NCI-H1417 (cell line): ENCODE results near the gene ATG7.
"Not testable (repeated sequence)": the region's sequence is repeated elsewhere in the genome, so short reads cannot be mapped to it uniquely, and the experiment has no call there.

Experiments used
- DNase-seq, 3 experiments: peaks; one replicate each; lab custom pipeline; 2025; lab: John Stamatoyannopoulos, UW

Gene ATG7

DNA sequence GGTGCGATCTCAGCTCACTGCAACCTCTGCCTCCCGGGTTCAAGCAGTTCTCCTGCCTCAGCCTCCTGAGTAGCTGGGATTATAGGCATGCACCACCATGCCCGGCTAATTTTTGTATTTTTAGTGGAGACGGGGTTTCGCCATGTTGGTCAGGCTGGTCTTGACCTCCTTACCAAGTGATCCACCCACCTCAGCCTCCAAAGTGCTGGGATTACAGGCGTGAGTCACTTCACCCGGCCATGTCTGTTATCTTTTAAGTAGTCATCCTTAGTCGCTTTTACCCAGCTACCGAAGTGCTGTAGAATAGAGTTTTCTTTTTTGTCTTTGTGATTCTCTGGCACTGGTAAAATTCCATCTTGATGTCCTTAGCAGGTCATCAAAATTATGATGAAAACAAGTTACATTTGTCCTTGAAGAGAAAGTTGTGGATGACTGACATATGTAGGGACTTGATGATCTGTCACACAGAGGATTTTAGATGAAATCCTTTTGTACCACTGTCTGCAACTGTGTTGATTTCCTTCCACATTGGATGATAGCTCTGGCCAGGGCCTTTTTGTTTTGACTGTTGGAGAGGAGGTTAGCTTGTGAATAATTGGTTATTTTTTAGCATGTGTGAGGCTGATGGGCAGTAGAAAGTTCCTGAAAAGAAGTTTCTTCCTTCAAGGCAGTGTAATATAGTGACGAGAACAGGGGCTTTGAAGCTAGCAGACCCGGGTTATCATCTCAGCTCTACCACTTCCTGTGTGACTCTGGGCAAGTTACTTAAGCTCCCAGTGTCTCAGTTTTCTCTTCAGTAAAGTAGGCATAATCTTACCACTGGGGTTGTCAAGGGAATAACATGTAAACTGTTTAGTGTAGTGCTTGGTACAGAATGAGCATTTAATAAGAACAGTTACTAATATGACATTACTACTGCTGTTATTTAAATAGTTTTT lies 18.8 kb downstream of the ATG7 start:
- DNase-seq, result no peak

DNA sequence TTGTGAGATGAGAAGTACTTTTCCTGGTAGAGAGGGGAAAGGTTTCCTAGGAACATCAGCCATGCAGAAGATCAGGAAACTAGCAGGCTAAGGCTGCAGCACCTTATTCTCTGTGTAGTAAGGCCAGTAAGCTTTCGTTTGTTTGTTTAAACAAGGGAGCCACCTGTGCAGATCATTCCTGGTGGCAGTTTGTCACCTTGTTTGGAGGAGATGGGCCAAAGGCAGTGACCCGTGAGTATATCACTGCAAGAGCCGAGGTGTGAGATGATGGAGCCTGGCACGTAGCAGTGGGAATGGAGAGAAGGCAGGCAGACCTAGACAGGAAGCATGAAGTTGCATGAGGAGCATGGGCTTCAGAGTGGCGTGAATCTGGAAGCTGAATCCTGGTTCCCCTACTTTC lies 19.6 kb downstream of the ATG7 start:
- peak in 1 of 3 experiments; percentile 1 for DNase-seq

DNA sequence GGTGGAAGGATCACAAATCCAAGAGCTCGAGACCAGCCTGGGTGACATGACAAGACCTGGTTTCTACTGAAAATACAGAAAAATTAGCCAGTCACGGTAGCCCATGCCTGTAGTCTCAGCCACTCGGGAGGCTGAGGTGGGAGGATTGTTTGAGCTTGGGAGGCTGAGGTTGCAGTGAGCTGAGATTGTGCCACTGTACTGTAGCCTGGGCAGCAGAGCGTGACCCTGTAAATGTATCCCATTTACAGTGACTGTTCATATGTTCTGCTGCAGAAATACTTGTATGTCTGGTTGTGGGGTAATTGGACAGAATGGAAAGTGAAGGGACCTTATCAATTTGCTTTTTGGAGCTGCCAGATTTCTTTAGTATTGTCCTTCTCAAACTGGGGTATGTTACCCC lies 24.9 kb downstream of the ATG7 start:
- no peak for DNase-seq

DNA sequence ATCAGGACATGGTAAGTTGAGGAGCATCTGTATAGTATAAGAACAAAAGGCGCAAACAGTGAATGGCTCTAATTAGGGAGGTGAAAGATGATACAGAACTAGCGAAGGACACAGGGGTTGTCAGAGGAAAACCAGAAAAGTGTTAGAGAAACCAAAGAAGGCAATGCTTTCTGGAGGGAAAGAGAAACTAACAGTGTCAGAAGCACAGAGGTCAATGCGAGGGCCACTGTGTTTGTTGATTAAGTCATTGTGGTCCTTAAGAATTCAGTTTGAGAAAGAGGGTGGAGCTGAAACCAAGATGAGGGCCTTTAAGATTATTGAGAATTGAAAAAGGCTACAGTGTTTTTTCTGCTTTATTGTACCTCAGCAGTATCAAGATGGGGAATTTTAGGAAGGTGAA lies 28.8 kb downstream of the ATG7 start:
- DNase-seq, result no peak

DNA sequence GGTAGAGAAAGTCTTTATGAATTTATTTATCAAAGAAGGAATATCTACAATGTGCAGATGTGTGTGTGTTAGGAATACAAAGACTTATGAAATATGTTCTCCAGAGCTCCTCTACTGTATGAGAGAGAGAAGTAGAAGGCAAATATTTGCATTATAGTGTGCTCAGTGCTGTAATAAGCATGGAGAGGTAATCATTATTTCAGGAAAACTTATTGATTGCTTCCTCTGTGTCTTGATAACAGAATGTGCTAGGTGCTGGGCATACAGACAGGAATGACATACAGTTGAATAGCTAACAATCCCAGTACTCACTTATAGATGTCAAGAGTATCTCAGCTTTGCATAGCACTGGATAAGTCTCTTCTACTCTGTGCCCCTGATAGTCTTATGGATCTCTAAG lies 30.2 kb downstream of the ATG7 start:
- DNase-seq, result no peak

DNA sequence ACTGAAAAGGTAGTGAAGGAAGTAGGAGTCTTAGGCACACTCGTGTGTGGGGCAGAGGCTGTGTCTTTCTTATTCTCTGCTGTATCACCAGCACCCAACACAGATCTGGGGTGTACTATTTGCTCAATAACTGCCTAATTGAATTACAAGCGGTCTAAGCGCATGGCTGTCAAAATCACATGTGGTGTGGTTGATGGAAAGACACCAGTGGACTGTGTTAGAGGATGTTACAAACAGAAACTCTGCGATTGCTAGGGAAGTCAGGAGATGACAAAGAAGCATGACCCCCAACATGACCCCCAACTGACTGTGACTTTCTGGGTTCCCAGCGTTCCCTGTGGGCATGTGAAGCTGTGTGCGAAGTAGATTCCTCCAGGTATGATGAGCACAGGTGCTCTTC lies 32.0 kb downstream of the ATG7 start:
- no peak for DNase-seq

DNA sequence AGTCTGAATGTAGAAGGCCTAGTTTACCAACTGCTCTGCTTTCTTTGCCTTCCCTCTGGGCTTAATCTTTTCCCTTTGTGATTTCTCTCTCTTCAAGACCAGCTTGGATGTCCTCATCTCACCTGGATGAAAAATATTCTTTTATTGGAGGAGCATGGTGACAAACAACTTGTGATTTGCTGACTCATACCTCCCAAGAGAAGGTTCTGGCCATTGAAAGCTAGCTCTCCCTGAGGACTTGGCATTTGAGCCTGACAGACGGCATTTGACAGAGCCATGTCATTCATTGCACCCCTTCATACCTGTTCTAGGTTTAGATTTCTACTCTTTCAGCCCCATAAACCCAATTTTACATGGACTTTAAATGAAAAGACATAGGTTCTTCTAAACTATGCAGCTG lies 33.3 kb downstream of the ATG7 start:
- DNase-seq, result no peak

DNA sequence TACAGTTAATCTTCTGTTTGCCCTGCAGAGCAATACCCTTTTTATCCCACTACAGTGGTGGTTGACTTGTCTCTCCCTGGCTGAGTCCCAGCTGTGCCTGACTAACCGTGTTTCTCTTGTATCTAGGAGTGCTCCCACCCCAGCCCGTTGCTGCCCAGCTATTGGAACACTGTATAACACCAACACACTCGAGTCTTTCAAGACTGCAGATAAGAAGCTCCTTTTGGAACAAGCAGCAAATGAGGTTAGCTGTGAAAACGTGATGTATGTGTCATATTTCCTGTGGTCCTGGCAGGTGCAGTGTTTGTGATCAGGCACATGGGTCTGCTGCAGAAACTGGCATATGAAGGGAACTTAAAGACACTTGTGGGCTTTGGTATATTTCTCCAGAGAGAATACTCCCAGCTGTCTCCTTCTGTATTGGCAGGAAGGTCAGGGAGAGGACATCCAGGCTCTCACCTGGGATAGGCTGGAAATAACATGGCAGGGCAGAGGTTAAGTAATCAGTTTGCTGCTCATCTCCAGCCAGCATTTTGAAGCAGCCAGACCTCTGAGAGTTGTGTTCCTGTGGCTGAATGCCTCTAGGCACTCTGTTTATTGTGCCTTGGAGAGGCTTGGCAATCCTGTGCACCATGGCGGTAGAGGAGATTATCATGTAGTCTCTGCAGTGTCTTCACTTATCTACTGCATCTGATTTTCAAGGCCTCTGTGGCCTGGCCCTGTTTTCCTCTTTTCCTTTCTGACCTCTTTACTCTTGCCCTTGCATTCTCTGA lies 34.8 kb downstream of the ATG7 start:
- DNase-seq, result no peak

DNA sequence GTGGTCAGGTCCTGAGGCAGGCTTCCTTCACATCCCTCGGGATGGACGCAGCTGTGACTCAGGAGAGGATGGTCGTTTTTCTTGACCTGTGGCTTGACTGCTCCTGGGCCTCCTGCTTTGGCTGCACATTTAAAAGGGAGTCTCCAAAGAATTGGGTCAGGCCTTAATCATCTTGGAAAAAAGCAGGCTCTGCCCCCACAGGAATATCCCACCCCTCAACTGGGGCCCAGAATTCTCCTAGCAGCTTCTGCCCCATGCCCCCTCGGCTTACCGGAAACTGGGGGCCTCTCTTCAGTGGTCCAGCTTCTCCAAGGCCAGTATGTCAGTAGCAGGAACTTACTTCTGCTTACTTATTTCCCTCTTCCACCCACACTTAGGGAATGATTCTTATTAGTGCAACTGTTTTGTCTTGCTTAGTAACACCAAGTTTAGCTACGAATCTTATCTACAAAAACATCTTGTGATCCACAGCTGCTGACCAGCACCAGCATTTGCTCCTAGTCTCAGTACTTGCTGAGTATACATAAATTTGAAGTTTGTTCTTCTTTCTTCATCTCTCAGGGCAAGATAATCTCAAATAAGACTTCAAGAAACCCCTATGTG lies 35.7 kb downstream of the ATG7 start:
- DNase-seq, result no peak

DNA sequence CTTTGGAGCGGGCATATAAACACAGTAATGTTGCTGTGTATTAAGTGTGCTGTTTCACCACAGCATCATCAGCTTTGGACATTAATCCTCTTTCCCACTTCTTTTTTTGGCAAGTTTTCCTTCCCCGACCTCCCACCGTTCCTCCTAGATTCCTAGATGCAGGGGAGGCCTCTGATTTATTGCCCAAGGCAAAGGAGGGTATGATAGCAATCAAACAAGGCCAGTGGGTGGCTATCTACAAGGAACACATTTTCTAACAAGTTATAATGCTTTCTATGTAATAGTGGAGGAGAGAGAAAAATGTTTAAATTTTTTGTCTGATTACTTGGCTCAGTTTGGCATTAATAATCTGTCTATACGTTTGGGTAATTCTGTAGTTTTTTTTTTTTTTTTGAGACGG lies 38.1 kb downstream of the ATG7 start:
- DNase-seq, result no peak

DNA sequence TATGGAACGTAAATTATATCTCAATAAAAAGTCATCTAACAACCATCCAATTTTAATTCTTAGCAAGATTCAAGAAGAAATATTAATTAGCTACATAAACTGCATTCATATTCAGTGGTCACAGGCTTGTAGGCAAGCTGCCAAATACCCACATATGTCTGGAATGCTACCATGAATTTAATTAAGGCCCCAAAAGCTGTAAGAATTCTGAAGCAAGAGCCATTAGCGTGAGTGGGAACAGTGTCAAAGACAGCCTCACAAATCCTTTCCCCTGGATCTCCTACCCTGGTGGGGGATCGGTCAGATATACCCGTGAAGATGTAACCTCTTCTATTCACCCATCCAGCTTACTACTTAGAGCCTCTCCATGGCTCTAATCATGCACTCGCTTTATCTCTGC lies 40.0 kb downstream of the ATG7 start:
- no peak for DNase-seq

DNA sequence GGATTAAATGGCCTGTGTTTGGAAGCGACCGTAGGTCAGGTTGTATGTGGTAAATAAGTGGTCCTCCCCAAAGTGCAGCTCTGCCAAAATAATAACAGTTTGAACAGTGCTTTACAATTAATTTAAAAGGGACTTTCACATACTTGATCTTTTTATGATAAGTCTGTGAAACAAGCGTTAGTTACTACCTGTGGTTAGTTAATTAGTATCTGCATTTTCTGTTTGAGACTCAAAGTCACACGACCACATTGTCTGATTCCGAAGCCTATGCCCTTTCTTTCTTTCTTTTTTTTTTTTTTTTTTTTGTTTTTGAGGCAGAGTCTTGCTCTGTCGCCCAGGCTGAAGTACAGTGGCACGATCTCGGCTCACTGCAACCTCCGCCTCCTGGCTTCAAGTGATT lies 45.1 kb downstream of the ATG7 start:
- DNase-seq, result no peak

DNA sequence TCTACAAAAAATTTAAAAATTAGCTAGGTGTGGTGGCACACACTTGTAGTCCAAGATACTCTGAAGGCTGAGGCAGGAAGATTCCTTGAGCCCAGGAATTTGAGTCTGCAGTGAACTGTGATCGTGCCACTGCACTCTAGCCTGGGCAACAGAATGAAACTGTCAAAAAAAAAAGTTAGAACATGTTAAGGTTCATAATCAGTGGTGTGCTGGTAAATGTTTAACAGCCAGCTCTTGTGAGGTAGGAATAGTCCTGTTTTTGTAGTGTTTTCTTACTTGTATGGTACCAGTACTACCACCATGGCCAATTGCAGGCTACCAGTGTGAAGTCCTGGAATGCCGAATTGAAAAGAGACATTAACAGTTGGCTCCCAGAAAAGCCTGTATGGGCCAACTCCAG lies 50.7 kb downstream of the ATG7 start:
- DNase-seq, result no peak

DNA sequence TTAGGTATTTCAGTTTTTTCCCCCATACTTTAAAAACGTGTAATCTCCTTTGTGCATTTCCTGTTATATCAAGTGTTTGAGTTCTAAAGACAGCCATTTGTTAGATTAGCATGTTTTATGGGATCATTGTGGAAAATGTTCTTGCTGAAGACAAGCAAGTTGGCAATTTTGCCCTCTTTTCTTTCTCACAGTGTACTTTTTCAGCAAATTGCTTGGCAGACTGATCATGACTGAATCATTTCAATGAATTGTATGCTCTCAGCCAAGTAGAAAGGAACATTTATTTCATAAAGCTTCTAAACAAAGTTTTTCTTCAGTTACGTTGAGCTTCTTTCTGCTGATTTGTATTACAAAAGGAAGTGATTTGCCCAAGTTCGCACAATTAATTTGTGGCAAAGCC lies 51.6 kb downstream of the ATG7 start:
- DNase-seq, result no peak

DNA sequence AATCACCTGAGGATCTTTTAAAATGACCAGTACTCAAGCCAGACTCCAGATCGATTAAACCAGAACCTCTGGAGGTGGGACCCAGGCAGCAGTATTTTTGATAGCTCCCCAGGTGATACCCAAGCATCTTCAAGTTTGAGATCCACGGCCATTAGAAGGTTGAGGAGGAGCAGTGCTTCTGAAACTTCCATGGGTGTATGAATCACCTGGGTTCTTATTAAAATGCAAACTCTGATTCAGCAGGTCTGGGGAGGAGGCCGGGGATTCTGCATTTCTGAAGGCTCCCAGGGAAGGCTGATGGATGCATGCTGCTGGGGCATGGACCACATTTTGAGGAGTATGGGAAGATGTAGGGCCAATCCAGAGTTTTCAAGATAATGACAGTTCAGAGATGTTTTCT lies 55.4 kb downstream of the ATG7 start:
- DNase-seq, result no peak

DNA sequence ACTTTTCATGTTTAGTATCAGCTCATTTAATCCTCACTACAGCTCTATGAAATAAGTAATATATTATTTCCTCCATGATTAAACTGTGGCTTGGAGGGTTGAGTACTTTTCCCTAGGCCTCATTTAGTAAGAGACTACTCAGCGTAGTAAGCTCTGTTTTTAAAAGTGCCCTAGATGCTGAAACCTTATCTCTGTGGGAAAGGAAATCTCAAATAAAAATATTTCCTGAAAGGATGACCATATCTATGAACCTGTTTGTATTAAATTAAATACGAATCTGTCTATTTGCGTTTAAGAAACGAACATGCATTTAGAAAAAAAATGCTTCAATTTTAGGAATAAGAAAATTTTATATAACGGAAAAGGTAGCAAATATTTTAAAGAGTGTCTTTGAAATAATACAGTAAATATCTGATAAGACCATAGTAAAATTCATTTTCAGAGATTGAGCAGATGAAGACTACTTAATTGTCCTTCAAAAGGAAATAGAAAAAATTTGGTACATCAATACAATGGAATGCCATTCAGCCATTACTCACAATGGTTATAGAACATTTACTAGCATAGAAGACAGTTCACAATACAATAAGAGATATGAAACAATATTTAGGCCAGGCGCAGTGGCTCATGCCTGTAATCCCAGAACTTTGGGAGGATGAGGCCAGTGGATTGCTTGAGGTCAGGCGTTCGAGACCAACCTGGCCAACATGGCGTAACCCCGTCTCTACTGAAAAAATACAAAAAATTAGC lies 56.2 kb downstream of the ATG7 start:
- no peak for DNase-seq

DNA sequence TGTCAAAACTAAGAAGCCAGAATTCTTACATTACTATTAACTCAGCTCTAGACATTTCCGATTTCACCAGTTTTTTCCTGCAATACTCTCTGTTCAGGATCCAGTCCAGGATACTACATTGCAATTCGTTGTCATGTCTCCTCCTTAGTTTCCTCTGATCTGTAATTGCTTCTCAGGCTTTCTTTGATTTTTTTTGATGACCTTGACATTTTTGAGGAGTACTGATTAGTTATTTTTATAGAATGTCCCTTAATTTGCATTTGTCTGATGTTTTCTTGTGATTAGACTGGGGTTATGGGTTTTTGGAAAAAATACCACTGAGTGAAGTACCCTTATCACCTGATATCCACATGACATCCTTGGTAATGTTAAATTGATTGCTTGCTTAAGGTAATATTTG lies 57.6 kb downstream of the ATG7 start:
- DNase-seq, result no peak

DNA sequence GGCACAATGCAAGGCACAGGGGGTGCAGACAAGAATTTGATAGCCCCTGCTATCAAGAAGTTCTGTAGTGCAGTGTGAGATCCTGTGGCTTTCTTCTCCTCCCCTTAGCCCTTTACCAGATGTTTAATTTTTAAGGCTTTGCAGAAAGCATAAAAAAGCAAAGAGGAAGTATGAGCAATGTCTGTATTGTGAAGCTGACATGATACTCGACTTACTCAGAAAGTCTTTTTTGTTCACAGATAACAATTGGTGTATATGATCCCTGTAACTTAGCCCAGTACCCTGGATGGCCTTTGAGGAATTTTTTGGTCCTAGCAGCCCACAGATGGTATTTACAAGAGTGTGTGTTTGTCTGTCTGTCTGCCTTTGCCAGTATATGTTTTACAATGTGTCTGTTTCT lies 58.9 kb downstream of the ATG7 start:
- DNase-seq, result no peak

DNA sequence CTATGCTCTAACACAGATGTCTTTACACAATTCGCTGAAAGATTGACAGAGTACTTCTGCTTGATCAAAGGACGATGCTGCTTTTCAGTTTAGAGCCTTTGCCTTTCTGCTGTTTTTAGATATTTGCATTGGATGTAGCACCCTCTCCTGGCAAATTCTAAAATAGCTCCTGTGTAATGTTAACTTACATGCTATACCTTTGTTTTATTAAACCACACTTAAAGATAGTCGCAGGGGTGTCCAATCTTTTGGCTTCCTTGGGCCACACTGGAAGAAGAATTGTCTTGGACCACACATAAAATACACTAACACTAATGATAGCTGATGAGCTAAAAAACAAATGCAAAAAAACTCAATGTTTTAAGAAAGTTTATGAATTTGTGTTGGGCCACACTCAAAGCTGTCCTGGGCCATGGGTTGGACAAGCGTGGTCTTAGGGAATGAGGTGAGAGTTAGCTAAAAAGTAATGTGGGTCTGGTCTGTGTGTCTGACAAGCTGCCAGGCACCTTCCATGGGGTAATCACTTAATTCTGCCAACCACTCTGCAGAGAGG lies 62.9 kb downstream of the ATG7 start:
- peak; percentile 4 to 49 (median 6) for DNase-seq

DNA sequence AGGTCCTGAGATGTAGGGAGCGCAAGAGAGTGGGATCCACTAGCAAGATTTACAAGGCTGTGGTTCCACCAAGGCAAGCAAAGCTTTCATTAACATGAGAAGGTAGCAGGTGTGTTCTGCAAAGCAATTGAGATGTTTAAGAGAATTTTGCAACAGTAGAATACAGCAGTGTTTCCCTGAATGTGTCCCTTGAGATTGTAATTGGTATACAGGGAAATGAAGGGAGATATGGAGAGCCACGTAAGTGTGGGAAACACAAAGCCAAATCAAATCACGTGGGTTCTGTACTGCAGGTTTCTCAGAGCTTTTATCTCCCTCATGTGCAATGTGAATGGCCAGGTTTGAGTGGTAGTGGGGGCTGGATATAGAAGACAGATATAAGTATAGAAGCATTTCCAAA lies 67.3 kb downstream of the ATG7 start:
- DNase-seq, result peak in 1 of 3 experiments; percentile 72

DNA sequence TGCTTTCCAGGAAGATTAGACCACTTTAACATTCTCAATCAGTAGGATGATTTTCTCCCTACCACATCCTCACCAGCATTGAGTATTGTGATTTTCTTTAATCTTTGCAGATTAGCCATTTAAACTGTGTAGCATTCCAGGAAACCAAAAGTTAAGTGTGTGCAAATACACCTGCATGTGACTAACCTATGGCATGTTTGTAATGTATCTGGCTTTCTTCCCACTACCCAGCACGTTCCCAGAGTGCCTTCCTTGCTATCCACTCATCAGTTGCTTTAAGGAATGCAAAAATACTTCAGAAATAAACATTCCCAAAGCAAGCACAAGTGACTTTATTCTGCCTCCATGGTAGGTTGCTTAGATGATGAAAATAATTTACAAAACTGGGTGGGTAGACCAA lies 74.2 kb downstream of the ATG7 start:
- DNase-seq, result no peak

DNA sequence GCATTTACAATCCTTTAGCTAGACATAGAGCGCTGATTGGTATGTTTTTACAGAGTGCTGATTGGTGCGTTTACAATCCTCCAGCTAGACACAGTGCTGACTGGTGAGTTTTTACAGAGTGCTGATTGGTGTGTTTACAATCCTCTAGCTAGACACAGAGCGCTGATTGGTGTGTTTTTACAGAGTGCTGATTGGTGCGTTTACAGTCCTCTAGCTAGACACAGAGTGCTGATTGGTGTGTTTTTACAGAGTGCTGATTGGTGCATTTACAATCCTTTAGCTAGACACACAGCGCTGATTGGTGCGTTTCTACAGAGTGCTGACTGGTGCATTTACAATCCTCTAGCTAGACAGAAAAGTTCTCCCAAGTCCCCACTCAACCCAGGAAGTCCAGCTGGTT lies 76.7 kb downstream of the ATG7 start:
- not testable (repeated sequence) for DNase-seq
